ENCODE results near the gene ANGEL2. TPM values are rescaled to one million over a fixed set of nuclear protein-coding genes. Genes with fewer than 3 reads are reported as not detected.

The ANGEL2 gene
- total RNA-seq, 1 donor from 2014 or later = 55.2 TPM

DNA sequence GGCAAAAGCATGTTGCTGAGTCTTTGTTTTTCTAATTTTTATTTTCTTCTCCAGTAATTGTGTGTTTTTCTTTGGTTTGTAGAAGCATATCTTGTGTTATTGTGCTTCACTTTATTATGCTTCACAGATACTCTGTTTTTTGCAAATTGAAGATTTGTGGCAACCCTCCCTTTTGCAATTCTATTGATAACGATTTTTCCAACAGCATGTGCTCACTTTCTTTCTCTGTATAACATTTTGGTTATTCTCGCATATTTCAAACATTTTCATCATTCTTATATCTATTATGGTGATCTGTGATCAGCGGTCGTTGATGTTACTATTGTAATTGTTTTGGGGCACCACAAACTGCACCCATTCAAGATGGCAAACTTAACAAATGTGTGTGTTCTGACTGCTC lies 3.8 kb upstream of the ANGEL2 start:
- Histone ChIP-seq H3K4me3 (no peak overlapping the region), H3K36me3 (no peaks in the 10 kb centered on the region), H3K4me1 (peaks cover 9% of the 10 kb centered on the region), H3K27ac (no peak overlapping the region), H3K9me3 (no peaks in the 10 kb centered on the region), H3K27me3 (no peaks in the 10 kb centered on the region)
- DNase-seq (ENCODE audit: extremely low spot score in 2 of 2) = no peak
- TF ChIP-seq POLR2AphosphoS5 (IDR thresholded peaks at IDR 0.05; ENCODE audit: insufficient read depth in 1 of 2, low read depth in 1 of 2) (no peak), POLR2A (IDR thresholded peaks at IDR 0.05) (no peak)
- TF ChIP-seq, protein P1, sequence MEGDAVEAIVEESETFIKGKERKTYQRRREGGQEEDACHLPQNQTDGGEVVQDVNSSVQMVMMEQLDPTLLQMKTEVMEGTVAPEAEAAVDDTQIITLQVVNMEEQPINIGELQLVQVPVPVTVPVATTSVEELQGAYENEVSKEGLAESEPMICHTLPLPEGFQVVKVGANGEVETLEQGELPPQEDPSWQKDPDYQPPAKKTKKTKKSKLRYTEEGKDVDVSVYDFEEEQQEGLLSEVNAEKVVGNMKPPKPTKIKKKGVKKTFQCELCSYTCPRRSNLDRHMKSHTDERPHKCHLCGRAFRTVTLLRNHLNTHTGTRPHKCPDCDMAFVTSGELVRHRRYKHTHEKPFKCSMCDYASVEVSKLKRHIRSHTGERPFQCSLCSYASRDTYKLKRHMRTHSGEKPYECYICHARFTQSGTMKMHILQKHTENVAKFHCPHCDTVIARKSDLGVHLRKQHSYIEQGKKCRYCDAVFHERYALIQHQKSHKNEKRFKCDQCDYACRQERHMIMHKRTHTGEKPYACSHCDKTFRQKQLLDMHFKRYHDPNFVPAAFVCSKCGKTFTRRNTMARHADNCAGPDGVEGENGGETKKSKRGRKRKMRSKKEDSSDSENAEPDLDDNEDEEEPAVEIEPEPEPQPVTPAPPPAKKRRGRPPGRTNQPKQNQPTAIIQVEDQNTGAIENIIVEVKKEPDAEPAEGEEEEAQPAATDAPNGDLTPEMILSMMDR (IDR thresholded peaks at IDR 0.05) = no peak
- intact Hi-C loops (cut with DNase I) = no loop called here

DNA sequence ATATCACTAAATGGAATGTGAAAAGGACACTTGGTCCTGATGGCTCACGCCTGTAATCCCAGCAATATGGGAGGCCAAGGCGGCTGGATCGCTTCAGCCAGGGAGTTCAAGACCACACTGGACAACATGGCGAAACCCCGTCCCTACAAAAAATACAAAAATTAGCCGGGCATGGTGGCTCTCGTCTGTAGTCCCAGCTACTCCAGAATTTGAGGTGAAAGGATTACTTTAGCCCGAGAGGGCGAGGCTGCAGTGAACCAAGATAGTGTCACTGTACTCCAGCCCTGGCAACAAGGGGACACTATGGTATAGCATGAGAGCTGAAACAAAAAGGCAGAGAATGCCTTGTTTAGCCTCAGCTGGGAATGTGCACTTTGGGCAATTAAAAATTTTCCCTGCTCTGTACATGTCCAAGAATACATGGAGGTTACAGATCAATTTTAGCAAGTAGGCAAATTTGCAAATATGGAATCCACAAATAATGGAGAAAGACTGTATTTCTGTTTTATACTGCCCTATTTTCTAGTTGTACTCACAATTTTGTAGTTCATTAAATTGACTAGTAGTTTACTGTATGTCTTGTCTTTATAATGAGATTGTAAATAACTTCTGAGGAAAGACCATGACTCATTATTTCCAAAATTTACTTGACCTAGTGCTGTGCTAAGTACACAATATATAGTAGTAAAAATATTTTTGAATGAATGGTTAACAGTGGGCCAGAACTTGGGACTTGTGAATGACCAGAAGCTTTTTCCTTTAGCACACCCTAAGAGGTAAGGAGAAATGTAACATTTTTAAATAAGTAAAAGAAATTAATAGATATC lies 2.0 kb upstream of the ANGEL2 start:
- no peak overlapping the region for H3K4me3 ChIP-seq
- DNase-seq (ENCODE audit: extremely low spot score in 2 of 2) = no peak
- TF ChIP-seq, protein P1 (IDR thresholded peaks at IDR 0.05) = no peak
- TF ChIP-seq POLR2AphosphoS5 (IDR thresholded peaks at IDR 0.05; ENCODE audit: insufficient read depth in 1 of 2, low read depth in 1 of 2) (no peak), POLR2A (IDR thresholded peaks at IDR 0.05) (no peak)
- no peak overlapping the region for H3K27ac ChIP-seq
- H3K27me3 ChIP-seq = no peaks in the 10 kb centered on the region
- H3K9me3 ChIP-seq = no peaks in the 10 kb centered on the region
- no peaks in the 10 kb centered on the region for H3K36me3 ChIP-seq
- peaks cover 20% of the 10 kb centered on the region for H3K4me1 ChIP-seq
- intact Hi-C loops (cut with DNase I) = no loop called here

GRCh38 chr1:213014642-213015041 lies 1.0 kb downstream of the ANGEL2 start:
- Histone ChIP-seq H3K27me3 (no peaks in the 10 kb centered on the region), H3K4me1 (peaks cover 20% of the 10 kb centered on the region), H3K27ac (peak overlapping the region; percentile 91), H3K4me3 (peak overlapping the region; percentile 64 to 92), H3K36me3 (peaks cover 0 to 3% of the 10 kb centered on the region in 2 donors), H3K9me3 (no peaks in the 10 kb centered on the region)
- no peak for DNase-seq (ENCODE audit: extremely low spot score in 2 of 2)
- TF ChIP-seq, protein P1 (IDR thresholded peaks at IDR 0.05) = no peak
- TF ChIP-seq POLR2AphosphoS5 (IDR thresholded peaks at IDR 0.05; ENCODE audit: insufficient read depth in 1 of 2, low read depth in 1 of 2) = no peak
- TF ChIP-seq POLR2A (IDR thresholded peaks at IDR 0.05) = no peak
- intact Hi-C loops (cut with DNase I) = no loop called here

DNA sequence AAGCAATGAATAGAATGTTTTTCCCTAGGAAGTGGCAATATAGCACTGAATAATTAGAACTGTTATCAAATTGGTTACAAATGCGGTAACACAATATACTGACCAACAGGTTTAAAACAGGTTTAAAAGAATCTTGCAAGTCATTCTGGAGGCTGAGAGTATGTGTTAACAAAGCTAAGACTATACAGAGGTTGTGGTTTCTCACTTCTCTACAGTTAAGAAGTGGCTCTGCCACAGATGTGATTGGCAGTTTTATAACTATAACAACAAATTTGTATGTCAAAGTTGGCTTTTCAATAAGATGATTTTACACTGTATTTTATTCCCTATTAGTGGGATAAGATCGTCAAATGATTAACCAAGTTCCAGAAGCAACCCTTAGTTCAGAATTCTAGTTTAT lies 7.1 kb downstream of the ANGEL2 start:
- Histone ChIP-seq H3K4me1 (peaks cover 2% of the 10 kb centered on the region), H3K27me3 (no peaks in the 10 kb centered on the region), H3K4me3 (no peak overlapping the region), H3K9me3 (no peaks in the 10 kb centered on the region), H3K27ac (no peak overlapping the region), H3K36me3 (peaks cover 0 to 47% of the 10 kb centered on the region in 2 donors)
- intact Hi-C loops (cut with DNase I) = loop anchor here (10.0 kb wide), 1 partner anchor 334 kb away; no protein-coding TSS in a partner anchor
- DNase-seq (ENCODE audit: extremely low spot score in 2 of 2) = no peak
- no peak for TF ChIP-seq POLR2A (IDR thresholded peaks at IDR 0.05)
- TF ChIP-seq, protein P1 (IDR thresholded peaks at IDR 0.05) = no peak

GRCh38 chr1:213003256-213003655 lies 12.4 kb downstream of the ANGEL2 start:
- Histone ChIP-seq H3K27me3 (no peaks in the 10 kb centered on the region), H3K27ac (no peak overlapping the region), H3K4me1 (no peaks in the 10 kb centered on the region), H3K9me3 (no peaks in the 10 kb centered on the region), H3K36me3 (peaks cover 0 to 54% of the 10 kb centered on the region in 2 donors), H3K4me3 (no peak overlapping the region)
- no peak for TF ChIP-seq POLR2A (IDR thresholded peaks at IDR 0.05)
- TF ChIP-seq POLR2AphosphoS5 (IDR thresholded peaks at IDR 0.05; ENCODE audit: insufficient read depth in 1 of 2, low read depth in 1 of 2) = no peak
- TF ChIP-seq, protein P1 (IDR thresholded peaks at IDR 0.05) = no peak
- DNase-seq (ENCODE audit: extremely low spot score in 2 of 2) = no peak
- intact Hi-C loops (cut with DNase I) = loop anchor here (10.0 kb wide), 1 partner anchor 328 kb away; no protein-coding TSS in a partner anchor
